NCI-H526 (cell line): ENCODE measurements around the gene SLX4IP.

Experiments
- DNase-seq, 2 experiments: peaks; one replicate each; lab custom pipeline; 2025; lab: John Stamatoyannopoulos, UW

SLX4IP gene

GRCh38 chr20:10497283-10497682 lies 62.2 kb downstream of the SLX4IP start:
- no peak for DNase-seq

- DNase-seq = no peak
Observed at GRCh38 chr20:10497791-10498190, 62.7 kb downstream of the SLX4IP start.

GRCh38 chr20:10498200-10498599 lies 63.1 kb downstream of the SLX4IP start:
- DNase-seq = no peak

- no peak for DNase-seq
Observed at GRCh38 chr20:10501402-10501801, 66.3 kb downstream of the SLX4IP start.

DNA sequence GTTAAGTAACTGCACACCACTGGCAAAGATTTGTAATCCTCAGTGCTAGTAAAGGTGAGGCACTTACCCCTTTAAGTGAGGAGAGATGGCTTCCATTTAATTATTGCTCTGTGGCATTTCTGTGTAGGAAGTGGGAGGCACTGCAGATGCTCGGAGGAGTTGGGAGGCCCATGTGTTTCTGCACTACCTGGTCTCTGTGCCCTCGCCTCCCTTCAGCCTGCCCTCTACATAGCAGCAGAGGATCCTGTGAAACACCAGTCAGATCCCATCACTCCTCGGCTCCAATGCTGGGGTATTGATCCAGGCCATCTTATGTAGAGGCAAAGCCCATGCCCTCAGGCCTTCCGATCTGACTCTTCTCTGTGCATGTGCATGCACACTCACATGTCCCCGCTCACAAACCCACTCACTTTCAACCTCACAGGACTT lies 67.0 kb downstream of the SLX4IP start:
- no peak for DNase-seq

GRCh38 chr20:10504608-10504993 lies 69.5 kb downstream of the SLX4IP start:
- DNase-seq = no peak

DNA sequence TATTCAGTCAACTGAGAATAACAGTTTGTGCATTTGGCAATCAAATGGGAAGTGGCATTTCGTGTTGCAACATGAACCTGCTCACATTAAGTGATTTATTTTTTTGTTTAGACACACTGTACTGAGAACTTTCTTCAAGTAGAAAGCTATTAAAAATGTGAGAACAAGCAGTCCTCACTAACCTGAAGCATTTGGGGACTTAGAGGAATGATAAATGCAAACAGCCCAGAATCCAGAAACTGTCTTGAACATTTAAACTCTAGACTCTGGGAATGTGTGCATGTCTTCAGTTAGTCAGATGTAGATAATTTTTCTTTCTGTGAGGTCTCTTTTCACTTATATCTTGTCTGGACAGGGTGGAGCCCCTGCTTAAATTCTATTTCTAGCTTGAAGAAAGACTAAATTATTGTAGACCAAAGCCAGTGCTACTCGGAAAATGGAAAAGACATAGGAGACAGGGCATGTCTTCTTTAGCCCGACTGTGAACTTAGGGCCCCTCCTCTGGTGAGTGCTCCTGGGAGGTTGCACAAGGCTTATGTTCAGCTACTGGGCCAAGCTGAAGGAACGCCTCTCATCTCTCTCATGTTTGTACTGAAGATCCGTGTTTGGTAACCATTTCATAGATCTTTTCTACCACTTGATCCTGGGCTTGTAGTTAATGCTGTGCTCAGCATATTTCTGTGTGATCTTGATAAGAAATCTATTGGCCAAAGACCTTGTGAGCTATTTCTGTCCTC lies 70.1 kb downstream of the SLX4IP start:
- no peak for DNase-seq

DNA sequence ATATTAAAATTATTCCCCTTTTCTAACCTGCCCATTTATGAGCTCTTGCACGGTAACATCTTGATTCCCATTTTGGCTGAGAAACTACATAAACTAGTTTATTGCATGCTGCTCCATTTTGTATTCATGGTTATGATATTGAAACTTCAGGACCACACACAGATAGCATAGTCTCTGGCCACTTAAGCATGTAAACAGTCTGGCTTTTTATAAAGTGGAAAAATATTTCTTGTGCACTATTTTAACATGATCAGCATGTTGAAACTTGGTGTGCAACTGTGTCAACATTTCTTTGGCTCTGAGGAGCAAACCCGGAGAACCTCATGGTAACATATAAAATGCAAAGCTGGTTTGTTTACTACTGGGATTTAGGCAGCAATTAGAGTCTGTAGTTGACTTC lies 70.7 kb downstream of the SLX4IP start:
- DNase-seq = no peak

DNA sequence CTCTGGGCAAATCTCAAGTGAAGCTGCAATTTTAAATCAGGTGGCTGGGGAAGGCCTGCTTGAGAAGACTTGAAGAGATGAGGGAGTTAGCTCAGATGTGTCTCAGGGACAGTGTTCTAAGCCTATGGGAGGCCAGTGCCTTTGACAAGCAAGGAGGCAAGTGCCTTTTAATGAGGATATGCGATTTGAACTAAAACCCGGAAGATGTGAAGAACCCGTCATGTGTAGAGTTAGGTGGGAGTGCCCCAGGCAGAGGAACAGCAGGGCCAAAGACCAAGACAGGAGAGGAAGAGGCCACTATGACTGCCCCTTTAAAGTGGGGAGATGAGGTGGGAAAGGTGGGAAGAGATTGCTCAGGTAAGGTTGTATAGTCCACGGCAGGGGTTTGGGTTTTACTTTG lies 71.9 kb downstream of the SLX4IP start:
- DNase-seq = no peak

- no peak for DNase-seq
Observed at GRCh38 chr20:10508060-10508459, 73.0 kb downstream of the SLX4IP start.

DNA sequence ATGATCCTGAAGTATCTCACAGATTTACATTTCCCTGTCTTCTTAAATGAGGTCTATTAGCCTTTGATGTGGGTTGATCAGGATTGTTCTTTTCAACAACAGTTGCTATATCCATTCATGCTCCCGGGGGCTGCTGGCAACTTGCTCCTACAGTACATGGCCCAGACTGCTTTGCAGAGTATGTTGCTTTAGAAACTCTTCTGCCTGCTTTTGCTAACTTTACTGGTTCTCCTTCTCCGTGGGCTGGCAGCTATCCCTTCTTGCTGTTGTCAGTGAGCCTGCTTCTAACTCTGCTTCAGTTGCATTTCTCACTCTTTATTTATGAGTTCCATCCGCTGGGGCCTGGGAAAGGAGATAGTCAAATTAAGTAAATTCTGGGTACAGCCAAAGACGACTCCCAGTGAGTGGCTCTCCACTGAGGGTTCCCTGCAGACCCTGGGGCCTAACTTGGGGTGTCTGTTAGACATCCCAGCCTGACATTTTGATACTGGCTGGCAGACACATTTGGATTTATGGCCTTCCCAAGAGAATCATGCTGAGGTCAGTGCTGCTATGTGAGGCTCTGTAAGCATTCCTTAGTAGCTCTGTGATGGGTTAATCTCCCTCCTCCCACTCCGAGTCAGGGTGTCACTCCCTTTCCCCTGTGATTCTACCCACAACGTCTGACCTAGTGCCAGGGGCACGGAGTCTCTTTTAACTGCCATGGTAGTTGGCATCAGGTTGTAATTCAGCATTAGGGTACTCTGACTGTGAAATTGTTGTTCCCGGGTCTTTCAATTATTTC lies 73.6 kb downstream of the SLX4IP start:
- DNase-seq = no peak

DNA sequence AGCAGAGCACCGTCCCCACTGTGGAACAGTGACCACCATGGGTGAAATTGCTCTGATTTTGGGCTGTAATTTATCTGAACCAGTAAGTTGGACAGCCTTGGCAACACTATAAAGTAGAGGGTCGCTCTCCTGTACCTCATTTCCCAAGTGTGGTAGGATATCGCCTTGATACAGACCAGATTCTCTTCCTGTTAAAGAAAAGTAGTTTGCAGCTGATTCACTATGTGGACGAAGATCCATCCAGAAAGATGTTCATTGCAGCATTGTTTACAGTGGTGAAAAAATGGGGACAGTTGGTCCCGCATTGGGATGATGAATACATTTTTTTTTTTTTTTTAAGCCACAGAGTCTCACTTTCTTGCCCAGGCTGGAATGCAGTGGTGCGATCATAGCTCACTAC lies 74.3 kb downstream of the SLX4IP start:
- DNase-seq = no peak

DNA sequence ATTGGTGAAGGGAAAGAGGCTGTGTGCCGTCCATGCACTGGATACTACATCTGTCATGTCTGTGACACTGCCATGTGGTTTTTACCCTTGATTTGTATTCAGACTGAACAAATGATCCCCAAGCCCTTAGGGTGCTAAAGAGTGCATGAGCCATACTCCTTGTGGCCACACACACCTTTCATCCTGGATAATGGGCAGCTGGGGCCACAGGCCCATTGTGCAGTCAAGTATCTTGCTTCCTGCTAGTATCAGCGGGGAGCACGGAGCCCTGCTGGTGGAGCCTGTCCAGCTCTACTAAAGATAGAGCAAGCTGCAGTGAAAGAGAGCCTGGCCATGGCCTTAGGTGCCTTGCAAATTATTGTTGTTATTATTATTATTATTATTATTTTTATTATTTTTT lies 75.1 kb downstream of the SLX4IP start:
- no peak for DNase-seq

DNA sequence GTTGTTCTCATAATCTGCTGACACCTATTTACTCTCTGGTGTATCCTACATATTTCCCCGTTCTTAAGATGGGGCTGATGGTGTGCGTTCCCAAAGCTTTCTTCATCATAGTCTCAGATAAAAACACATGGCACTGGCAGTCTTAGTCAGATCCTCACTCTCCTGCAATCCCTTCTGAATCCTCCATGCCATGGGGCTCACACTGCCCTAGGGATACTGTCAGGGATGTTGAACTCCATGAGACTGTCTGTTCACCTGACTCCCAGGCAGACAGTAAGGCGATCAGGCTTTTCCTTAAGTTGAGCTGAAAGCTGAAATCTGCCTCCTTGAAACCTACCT lies 76.0 kb downstream of the SLX4IP start:
- DNase-seq = no peak

DNA sequence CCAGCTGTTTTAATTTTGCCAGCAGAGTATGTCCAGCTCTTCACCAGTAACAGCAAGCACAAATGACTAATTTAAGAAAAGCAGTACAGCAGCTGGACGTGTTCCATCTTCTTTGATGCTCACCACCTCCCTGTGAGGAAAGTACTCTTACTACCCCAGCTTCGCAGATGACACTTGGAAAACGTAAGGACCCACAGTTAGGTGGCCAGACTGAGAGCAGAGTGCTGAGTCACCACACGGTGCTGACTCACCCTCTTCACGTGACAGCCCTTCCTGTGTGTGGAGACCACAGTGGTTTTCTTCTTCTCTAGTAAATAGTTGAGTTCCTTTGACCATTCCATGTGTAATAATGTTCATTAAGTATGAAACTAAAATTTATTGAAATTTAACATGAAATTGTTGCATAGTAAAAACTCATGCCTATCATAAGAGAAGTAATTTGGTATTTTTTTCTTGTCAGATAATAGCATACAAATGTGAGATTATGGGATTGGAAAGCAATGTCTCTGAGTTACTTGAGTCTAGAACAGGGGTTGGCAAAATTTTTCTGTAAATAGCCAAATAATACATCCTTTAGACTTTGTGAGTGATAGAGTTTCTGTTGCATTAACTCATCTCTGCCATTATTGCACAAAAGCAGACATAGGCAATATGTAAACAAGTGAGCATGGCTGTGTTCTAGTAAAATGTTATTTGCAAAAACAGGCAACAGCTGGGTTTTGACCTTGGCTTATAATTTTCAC lies 76.6 kb downstream of the SLX4IP start:
- no peak for DNase-seq

DNA sequence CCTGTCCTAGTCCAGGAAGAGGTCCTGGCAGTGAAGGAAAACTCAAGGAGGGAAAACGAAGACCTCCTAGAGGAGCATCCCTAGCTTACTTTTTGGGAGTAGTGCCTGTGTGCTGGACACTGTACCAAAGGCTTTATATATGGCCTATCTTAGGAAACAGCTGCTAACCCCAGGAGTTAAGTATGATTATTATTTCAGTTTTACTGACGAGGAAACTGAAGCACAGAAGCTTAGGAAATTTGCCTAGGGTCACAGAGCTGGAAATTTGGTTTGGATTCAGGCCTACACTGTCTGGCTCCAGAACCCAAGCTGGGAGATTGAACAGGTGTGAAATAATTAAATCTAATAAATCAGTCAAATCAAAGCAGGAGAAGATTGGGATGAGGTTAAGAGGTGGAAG lies 78.0 kb downstream of the SLX4IP start:
- DNase-seq = no peak

- DNase-seq = no peak
Observed at GRCh38 chr20:10513931-10514575, 78.9 kb downstream of the SLX4IP start.

DNA sequence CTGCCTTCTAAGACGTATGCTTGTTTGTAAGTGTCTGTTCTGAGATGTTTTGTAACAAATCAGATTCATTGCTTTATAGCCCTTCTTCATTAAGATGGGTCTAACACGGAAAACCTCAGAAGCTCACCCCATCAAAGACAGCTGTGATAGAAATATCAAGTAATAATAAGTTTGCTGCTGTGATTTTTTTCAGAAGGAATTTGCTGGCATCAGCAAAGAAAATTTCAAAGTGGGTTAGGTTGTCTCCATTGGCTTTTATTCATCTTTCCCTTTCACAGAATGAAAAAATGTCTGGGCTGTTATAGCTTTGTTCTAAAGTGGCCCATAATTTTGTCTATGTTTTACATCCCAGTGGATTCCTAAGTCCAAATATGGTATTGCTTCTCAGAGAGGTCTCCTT lies 81.4 kb downstream of the SLX4IP start:
- no peak for DNase-seq

DNA sequence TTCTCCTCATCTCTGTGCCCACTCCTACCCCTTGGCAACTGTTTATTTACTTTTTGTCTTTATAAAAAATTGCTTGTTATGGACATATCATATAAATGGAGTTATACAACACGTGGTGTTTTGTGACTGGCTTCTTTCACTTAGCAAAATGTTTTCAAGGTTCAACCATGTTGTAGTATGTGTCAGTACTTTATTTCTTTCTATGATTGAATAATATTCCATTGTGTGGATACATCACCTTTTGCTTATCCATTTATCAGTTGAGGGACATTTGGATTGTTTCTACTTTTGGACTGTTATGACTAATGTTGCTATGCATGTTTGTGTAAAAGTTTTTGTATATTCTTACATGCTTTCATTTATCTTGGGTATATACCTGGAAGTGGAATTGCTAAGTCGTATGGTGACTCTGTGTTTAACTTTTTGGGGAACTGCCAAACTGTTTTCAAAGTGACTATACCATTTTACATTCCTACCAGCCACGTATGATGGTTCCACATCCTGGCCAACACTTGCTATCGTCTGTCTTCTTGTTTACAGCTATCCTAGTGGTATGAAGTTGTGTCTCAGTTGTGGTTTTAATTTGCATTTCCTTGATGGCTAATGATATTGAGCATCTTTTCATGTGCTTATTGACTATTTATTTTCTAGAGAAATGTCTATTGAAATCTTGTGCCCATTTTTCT lies 84.4 kb downstream of the SLX4IP start:
- no peak for DNase-seq

DNA sequence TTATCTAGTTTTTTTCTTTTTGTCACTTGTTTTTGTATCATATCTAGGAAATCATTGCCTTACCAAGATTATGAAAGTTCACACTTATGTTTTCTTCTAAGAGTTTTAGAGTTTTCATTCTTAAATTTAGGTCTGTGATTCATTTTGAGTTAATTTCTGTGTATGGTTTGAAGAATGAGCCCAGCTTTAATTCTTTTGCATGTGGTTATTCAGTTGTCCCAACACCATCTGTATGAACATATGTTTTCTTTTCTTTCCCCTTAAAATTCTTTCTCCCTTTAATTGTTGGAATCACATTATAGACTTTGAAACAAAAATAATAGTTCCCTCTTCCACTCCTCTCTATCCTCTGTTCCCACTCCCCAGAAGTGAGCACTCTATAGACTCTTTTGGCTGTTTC lies 85.4 kb downstream of the SLX4IP start:
- no peak for DNase-seq

DNA sequence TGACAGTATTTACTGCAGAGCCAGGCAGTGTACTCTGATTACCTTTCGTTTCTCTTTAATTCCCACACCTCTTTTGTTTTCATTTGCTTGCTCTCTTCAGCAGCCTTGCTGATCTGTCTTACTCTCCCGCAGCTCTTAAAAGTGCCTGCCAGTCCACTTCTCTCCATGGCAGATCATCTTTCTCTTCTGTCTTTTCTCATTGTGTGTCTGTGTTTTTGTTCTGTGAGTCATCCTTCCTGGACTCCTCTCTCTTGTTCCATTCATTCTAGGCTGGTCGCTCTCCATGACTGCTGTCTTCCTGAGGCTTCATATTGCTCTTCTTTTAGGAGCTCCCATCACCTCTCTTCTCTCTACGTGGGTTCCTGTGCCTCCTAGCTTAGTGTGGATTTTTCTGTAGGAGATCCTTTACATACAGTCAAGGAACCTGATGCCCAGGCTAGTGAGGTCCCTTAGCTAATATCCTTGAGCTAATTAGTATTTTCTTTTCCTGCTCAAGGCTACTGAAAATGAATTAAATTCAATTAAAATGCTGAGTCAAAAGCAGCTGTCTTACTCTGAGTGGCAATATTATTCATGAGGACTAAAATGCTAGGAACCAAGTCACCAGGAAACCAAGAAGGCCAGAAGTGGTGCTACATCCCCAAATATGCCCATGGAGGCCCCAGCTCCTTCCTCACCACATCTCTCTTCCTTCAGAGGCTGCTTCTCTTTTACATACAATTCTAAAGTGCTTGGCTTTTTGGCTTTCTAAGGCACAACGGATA lies 86.1 kb downstream of the SLX4IP start:
- no peak for DNase-seq
